Tibial nerve (tissue), 4 donors: ENCODE measurements around the gene ASPDH. TPM values are rescaled to one million over a fixed set of nuclear protein-coding genes. Genes with fewer than 3 reads are reported as not detected.

ENCODE experiments used
- DNase-seq, 2 donors: peaks; one replicate each; pipeline ENCODE4 v3.0.0-alpha.2; 2019; ENCODE audit warnings: low spot score in 2 of 2
- H3K27ac ChIP-seq, 4 donors: fragments of 200-600 bp; sonication (generic) in 3 of 4; one replicate each; pipeline ENCODE4 v1.5.1; 2017 to 2019; ENCODE audit warnings: mild to moderate bottlenecking in 1 of 4
- H3K27me3 ChIP-seq, 2 donors: fragments of 200-600 bp; sonication (generic) in 1 of 2; one replicate each; pipeline versions ENCODE4 v1.5.1 to v1.6.0; 2017 to 2019
- H3K36me3 ChIP-seq, 3 donors: fragments of 200-600 bp; sonication (generic); one replicate each; pipeline ENCODE4 v1.5.1; 2018 to 2019
- H3K4me1 ChIP-seq, 4 donors: fragments of 200-600 bp; sonication (generic) in 3 of 4; one replicate each; pipeline ENCODE4 v1.5.1; 2017 to 2019
- H3K4me3 ChIP-seq, 4 donors: fragments of 200-600 bp; sonication (generic) in 3 of 4; one replicate each; pipeline ENCODE4 v1.5.1; 2017 to 2019; ENCODE audit warnings: mild to moderate bottlenecking in 1 of 4, moderate library complexity in 1 of 4
- H3K9me3 ChIP-seq, 4 donors: fragments of 200-600 bp; sonication (generic) in 3 of 4; one replicate each; pipeline ENCODE4 v1.5.1; 2017 to 2019
- CTCF ChIP-seq, 5 experiments: fragments of 200-600 bp in 3 of 5; fragments of 450-650 bp in 2 of 5; sonication (generic) in 3 of 5; IDR thresholded peaks; one replicate each; pipeline ENCODE4 v1.5.1; 2016 to 2019; ENCODE audit warnings: antibody characterized with exemption in 5 of 5, mild to moderate bottlenecking in 3 of 5, moderate library complexity in 2 of 5
- EP300 ChIP-seq, 2 donors: sonication (generic); formaldehyde crosslinking; IDR thresholded peaks; one replicate each; pipeline ENCODE4 v1.6.1; 2017; ENCODE audit warnings: antibody characterized with exemption in 2 of 2, mild to moderate bottlenecking in 1 of 2
- POLR2A ChIP-seq, 2 donors: fragments of 450-650 bp; IDR thresholded peaks; one replicate each; pipeline ENCODE4 v1.6.1; 2017; ENCODE audit warnings: antibody characterized with exemption in 2 of 2, mild to moderate bottlenecking in 2 of 2, moderate library complexity in 2 of 2
- WGBS, 2 donors: methylation state at CpG; one replicate each; pipeline ENCODE4 v1.1.5; 2018; 5-methylcytosine and 5-hydroxymethylcytosine counted together
- total RNA-seq, 4 donors: library from RNA; depleted of rRNA; stranded (reverse); fragments of >200 nt; gene quantifications; one replicate each; pipeline ENCODE4 v1.1.0, GENCODE V29; 2016

ASPDH gene
- total RNA-seq, 4 donors from 2014 or later, result not detected

- no peak for DNase-seq
- Histone ChIP-seq H3K36me3 (peaks cover 0 to 65% (median 12%) of the 10 kb centered on the region in 3 donors), H3K27ac (no peak overlapping the region), H3K4me3 (no peak overlapping the region), H3K27me3 (no peaks in the 10 kb centered on the region), H3K4me1 (peaks cover 0 to 24% (median 14%) of the 10 kb centered on the region in 4 donors), H3K9me3 (no peaks in the 10 kb centered on the region)
- TF ChIP-seq POLR2A (IDR thresholded peaks at IDR 0.05) (no peak), EP300 (IDR thresholded peaks at IDR 0.05) (no peak), CTCF (IDR thresholded peaks at IDR 0.05) (no peak)
- 90 to 97% methylated on average over 11 to 15 of the region's 16 CpGs for WGBS, 2 donors
Measured at GRCh38 chr19:50479761-50480251, 33.9 kb downstream of the ASPDH start.

- Histone ChIP-seq H3K27ac (no peak overlapping the region), H3K4me3 (no peak overlapping the region), H3K36me3 (peaks cover 0 to 60% (median 12%) of the 10 kb centered on the region in 3 donors), H3K9me3 (no peaks in the 10 kb centered on the region), H3K27me3 (no peaks in the 10 kb centered on the region), H3K4me1 (peaks cover 0 to 24% (median 14%) of the 10 kb centered on the region in 4 donors)
- TF ChIP-seq POLR2A (IDR thresholded peaks at IDR 0.05), result no peak
- peak in 3 of 5 experiments; percentile 12 to 15 (median 13) for TF ChIP-seq CTCF (IDR thresholded peaks at IDR 0.05)
- TF ChIP-seq EP300 (IDR thresholded peaks at IDR 0.05), result no peak
- WGBS, 2 donors, result 78 to 85% methylated on average over 19 of the region's 19 CpGs
- no peak for DNase-seq
Measured at GRCh38 chr19:50478901-50479715, 34.6 kb downstream of the ASPDH start.

GRCh38 chr19:50477751-50478515 lies 35.8 kb downstream of the ASPDH start:
- Histone ChIP-seq H3K4me3 (no peak overlapping the region), H3K27ac (no peak overlapping the region), H3K4me1 (peaks cover 0 to 24% (median 14%) of the 10 kb centered on the region in 4 donors), H3K9me3 (no peaks in the 10 kb centered on the region), H3K36me3 (peaks cover 0 to 48% (median 12%) of the 10 kb centered on the region in 3 donors), H3K27me3 (no peaks in the 10 kb centered on the region)
- WGBS, 2 donors, result 93% methylated on average over 17 of the region's 17 CpGs
- no peak for TF ChIP-seq CTCF (IDR thresholded peaks at IDR 0.05)
- no peak for TF ChIP-seq EP300 (IDR thresholded peaks at IDR 0.05)
- TF ChIP-seq POLR2A (IDR thresholded peaks at IDR 0.05), result no peak
- DNase-seq, result no peak

GRCh38 chr19:50476907-50477238 lies 36.8 kb downstream of the ASPDH start:
- no peak for DNase-seq
- WGBS, 2 donors, result 17 to 21% methylated on average over 19 to 20 of the region's 20 CpGs
- Histone ChIP-seq H3K4me3 (peak overlapping the region; percentile 77 to 91 (median 87)), H3K9me3 (no peaks in the 10 kb centered on the region), H3K4me1 (peaks cover 0 to 24% (median 14%) of the 10 kb centered on the region in 4 donors), H3K27ac (peak overlapping the region in 3 of 4 donors; percentile 65 to 85 (median 83)), H3K27me3 (no peaks in the 10 kb centered on the region), H3K36me3 (peaks cover 0 to 38% (median 12%) of the 10 kb centered on the region in 3 donors)
- TF ChIP-seq CTCF (IDR thresholded peaks at IDR 0.05) (no peak), POLR2A (IDR thresholded peaks at IDR 0.05) (no peak)
